Neuronal stem cell (in vitro differentiated cells): ENCODE results near the gene TENT5A.

Experiments used
- DNase-seq: peaks from one replicate; pipeline ENCODE4 v3.0.0-alpha.2; 2013; ENCODE audit warnings: low spot score
- H2AFZ ChIP-seq: one replicate; pipeline ENCODE4 v1.6.1; 2013; ENCODE audit warnings: mild to moderate bottlenecking, low read length, inconsistent platforms
- H2AK5ac ChIP-seq: 2 replicates; pipeline ENCODE4 v1.6.1; 2013; ENCODE audit warnings: low read depth, mild to moderate bottlenecking, inconsistent platforms, low read length, moderate library complexity, mixed read lengths
- H2BK120ac ChIP-seq: 2 replicates; pipeline ENCODE4 v1.6.1; 2013; ENCODE audit warnings: low read depth, mild to moderate bottlenecking, inconsistent platforms, low read length, moderate library complexity, mixed read lengths
- H2BK12ac ChIP-seq: one replicate; pipeline ENCODE4 v1.6.1; 2013; ENCODE audit warnings: low read length, inconsistent platforms
- H2BK15ac ChIP-seq: 2 replicates; pipeline ENCODE4 v1.6.1; 2013; ENCODE audit warnings: mild to moderate bottlenecking, low read length, inconsistent platforms, mixed read lengths
- H2BK5ac ChIP-seq: one replicate; pipeline ENCODE4 v1.6.1; 2013; ENCODE audit warnings: inconsistent platforms, mild to moderate bottlenecking, low read length, moderate library complexity
- H3K14ac ChIP-seq: one replicate; pipeline ENCODE4 v1.6.1; 2013; ENCODE audit warnings: low read length, inconsistent platforms
- H3K18ac ChIP-seq: 2 replicates; pipeline ENCODE4 v1.6.1; 2013; ENCODE audit warnings: low read length, inconsistent platforms
- H3K23ac ChIP-seq: 2 replicates; pipeline ENCODE4 v1.6.1; 2013; ENCODE audit warnings: low read depth, mild to moderate bottlenecking, mixed read lengths, low read length, inconsistent platforms; ENCODE audit not compliant: poor library complexity
- H3K27ac ChIP-seq: replicated peaks from 3 replicates; pipeline ENCODE4 v1.5.1; 2013; ENCODE audit warnings: low read length, inconsistent platforms
- H3K27me3 ChIP-seq, 3 experiments: 2 replicates each; pipeline ENCODE4 v1.6.1; 2013; ENCODE audit warnings: low read length in 3 of 3, mild to moderate bottlenecking in 2 of 3, inconsistent platforms in 1 of 3, low read depth in 1 of 3, mixed read lengths in 1 of 3, moderate library complexity in 1 of 3; ENCODE audit not compliant: control insufficient read depth in 3 of 3, insufficient read depth in 3 of 3
- H3K36me3 ChIP-seq, 2 donors: replicated peaks in 1 of 2; 2 replicates each; pipeline ENCODE4 v1.6.1; 2013; ENCODE audit warnings: low read length in 2 of 2; ENCODE audit not compliant: control insufficient read depth in 2 of 2, insufficient read depth in 2 of 2
- H3K4ac ChIP-seq: 2 replicates; pipeline ENCODE4 v1.6.1; 2013; ENCODE audit warnings: inconsistent platforms, mild to moderate bottlenecking, low read length, moderate library complexity
- H3K4me1 ChIP-seq, 2 donors: 1 replicate in 1 of 2; 2 replicates in 1 of 2; pipeline ENCODE4 v1.6.1; 2013; ENCODE audit warnings: low read length in 2 of 2, low read depth in 1 of 2; ENCODE audit not compliant: control insufficient read depth in 2 of 2, insufficient read depth in 1 of 2
- H3K4me2 ChIP-seq: one replicate; pipeline ENCODE4 v1.6.1; 2013; ENCODE audit warnings: mild to moderate bottlenecking, low read length, inconsistent platforms; ENCODE audit not compliant: insufficient read depth, poor library complexity, severe bottlenecking
- H3K4me3 ChIP-seq, 2 donors: 2 replicates each; pipeline ENCODE4 v1.5.1; 2013; ENCODE audit warnings: low read length in 2 of 2, mild to moderate bottlenecking in 2 of 2, inconsistent platforms in 1 of 2, moderate library complexity in 1 of 2
- H3K79me1 ChIP-seq: one replicate; pipeline ENCODE4 v1.6.1; 2013; ENCODE audit warnings: low read depth, mild to moderate bottlenecking, inconsistent platforms, low read length, moderate library complexity
- H3K9ac ChIP-seq: one replicate; pipeline ENCODE4 v1.6.1; 2013; ENCODE audit warnings: mild to moderate bottlenecking, low read depth, low read length, inconsistent platforms; ENCODE audit not compliant: poor library complexity
- H3K9me3 ChIP-seq, 2 donors: replicated peaks in 1 of 2; 2 replicates each; pipeline versions ENCODE3 to v1.6.1; 2013; ENCODE audit warnings: low read length in 2 of 2, mild to moderate bottlenecking in 2 of 2, inconsistent platforms in 1 of 2, low read depth in 1 of 2, mixed read lengths in 1 of 2, moderate library complexity in 1 of 2; ENCODE audit not compliant: control insufficient read depth in 2 of 2, insufficient read depth in 1 of 2
- H4K8ac ChIP-seq: one replicate; pipeline ENCODE4 v1.6.1; 2013; ENCODE audit warnings: low read depth, mild to moderate bottlenecking, inconsistent platforms, low read length, moderate library complexity
- H4K91ac ChIP-seq: one replicate; pipeline ENCODE4 v1.6.1; 2013; ENCODE audit warnings: low read length, low read depth, mild to moderate bottlenecking, inconsistent platforms; ENCODE audit not compliant: poor library complexity
- WGBS, 2 donors: extraction: QIAGEN DNeasy Blood & Tissue Kit; methylation state at CpG; one replicate each; pipeline ENCODE4 v1.1.7; 2013; ENCODE audit warnings: missing lambda C conversion rate in 2 of 2, mixed read lengths in 1 of 2; ENCODE audit not compliant: insufficient read length in 2 of 2, insufficient replicate concordance in 1 of 2; ENCODE audit errors: extremely low coverage in 2 of 2; 5-methylcytosine and 5-hydroxymethylcytosine counted together

Gene TENT5A

DNA sequence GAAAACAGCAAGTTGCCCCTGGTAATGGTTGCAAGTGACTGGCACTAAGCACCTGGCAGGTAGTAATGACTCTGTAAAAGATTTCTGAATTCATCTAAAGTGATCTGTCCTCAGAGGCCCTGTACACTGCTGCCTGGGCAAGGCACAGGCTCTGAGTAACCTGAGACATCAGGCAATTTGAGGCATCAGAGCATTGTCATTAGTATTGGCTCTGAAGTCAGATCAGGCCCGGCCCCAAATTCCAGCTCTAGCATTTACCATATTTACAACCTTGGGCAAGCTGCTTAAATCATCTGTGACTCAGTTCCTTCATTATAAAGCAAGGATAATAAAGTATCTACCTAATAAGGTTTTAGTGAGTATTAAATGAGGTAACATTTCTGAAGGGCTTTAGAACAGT lies 17.3 kb upstream of the TENT5A start:
- Histone ChIP-seq H3K4me2 (no peak overlapping the region), H2AK5ac (no peak overlapping the region), H4K91ac (no peak overlapping the region), H3K4ac (no peak overlapping the region), H3K79me1 (no peaks in the 10 kb centered on the region), H2BK120ac (no peak overlapping the region), H3K9ac (no peak overlapping the region), H3K18ac (no peak overlapping the region), H3K27me3 (no peaks in the 10 kb centered on the region), H4K8ac (no peak overlapping the region), H2BK5ac (no peak overlapping the region), H3K4me1 (no peaks in the 10 kb centered on the region), H3K9me3 (no peaks in the 10 kb centered on the region), H3K14ac (no peak overlapping the region), H3K23ac (no peak overlapping the region), H2BK15ac (no peak overlapping the region), H2BK12ac (no peak overlapping the region), H3K27ac (no peak overlapping the region), H3K36me3 (no peaks in the 10 kb centered on the region), H2AFZ (no peak overlapping the region), H3K4me3 (no peak overlapping the region)
- WGBS, 2 donors: no CpG with 5 or more reads among the region's 1 CpG
- no peak for DNase-seq

DNA sequence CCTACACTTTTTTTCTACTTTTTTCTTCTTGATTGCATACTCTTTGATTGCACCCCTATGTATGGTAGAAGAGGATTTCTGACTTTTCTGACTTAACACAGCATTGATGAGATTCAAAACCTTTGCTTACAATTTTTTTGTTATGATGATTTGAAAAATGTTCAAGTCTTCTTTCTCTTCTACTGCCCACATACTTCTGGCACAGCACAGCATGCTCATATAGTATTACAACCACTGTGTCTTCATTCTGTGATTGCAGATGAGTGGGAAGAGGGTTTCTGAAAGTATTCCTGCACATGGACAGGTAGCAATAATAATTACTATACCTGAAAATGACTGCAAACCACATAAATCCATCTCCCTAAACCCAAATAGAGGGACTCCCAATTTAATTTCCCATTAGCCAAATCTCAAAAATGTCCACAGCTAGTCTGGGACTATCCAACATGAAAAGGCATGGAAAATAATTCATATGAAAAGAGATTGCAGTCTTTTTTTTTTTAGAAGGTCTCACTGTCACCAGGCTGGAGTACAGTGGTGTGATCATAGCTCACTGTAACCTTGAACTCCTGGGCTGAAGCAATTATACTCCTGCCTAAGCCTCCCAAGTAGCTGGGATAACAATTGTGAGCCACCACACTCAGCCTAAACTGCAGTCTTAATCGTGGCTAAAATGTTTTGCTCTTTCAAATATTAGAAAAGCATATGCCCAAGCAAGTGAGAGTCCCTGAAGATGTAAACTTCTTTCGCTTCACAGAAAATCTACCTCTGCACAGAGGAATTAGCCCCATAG lies 15.9 kb upstream of the TENT5A start:
- Histone ChIP-seq H3K4me3 (no peak overlapping the region), H2AFZ (no peak overlapping the region), H4K8ac (no peak overlapping the region), H3K23ac (no peak overlapping the region), H3K27ac (no peak overlapping the region), H3K14ac (no peak overlapping the region), H2BK5ac (no peak overlapping the region), H4K91ac (no peak overlapping the region), H3K36me3 (no peaks in the 10 kb centered on the region), H3K4me1 (no peaks in the 10 kb centered on the region), H2BK120ac (no peak overlapping the region), H3K79me1 (no peaks in the 10 kb centered on the region), H3K27me3 (no peaks in the 10 kb centered on the region), H3K9me3 (no peaks in the 10 kb centered on the region), H3K4me2 (no peak overlapping the region), H2AK5ac (no peak overlapping the region), H2BK12ac (no peak overlapping the region), H3K18ac (no peak overlapping the region), H3K4ac (no peak overlapping the region), H3K9ac (no peak overlapping the region), H2BK15ac (no peak overlapping the region)
- DNase-seq: no peak
- no CpG with 5 or more reads among the region's 2 CpGs for WGBS, 2 donors

DNA sequence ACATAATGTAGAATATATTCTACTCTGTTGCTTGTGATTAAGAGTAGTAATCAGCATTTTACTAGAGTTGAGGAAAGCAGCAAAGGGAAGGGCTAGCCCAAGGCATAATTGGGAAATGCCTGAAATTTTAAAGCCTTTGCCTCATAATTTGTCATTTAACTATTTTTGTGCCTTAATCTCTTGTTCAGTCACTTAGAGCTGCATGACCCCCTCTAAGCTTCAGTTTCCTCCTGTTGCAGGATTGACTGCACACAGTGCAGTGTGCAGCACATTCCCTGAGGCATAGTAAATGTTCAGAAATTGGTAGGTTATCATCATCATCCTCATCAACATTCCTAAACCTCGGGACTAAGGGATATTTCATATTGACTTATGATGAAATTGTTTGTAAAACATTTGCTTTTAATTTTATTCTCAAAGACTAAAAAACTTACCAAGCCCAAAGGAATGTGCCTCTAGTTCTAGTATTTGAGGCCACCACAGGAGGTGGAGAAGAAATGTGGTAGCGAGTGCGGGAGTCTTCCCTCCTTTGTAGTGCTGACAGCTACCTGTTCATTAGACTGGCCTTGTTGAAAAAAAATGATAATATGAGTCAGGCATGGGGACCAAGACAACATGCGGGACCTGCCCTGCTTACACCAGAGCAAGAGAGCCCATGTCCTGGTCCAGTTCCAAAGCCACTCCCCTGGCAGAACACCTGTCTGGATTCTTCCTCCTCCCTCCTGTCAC lies 14.8 kb upstream of the TENT5A start:
- WGBS, 2 donors: no CpG with 5 or more reads among the region's 4 CpGs
- Histone ChIP-seq H2BK120ac (no peak overlapping the region), H3K14ac (no peak overlapping the region), H3K4me1 (no peaks in the 10 kb centered on the region), H2AK5ac (no peak overlapping the region), H3K4me3 (no peak overlapping the region), H3K9ac (no peak overlapping the region), H3K18ac (no peak overlapping the region), H4K8ac (no peak overlapping the region), H3K79me1 (no peaks in the 10 kb centered on the region), H2BK12ac (no peak overlapping the region), H3K27me3 (no peaks in the 10 kb centered on the region), H2BK5ac (no peak overlapping the region), H3K4me2 (no peak overlapping the region), H4K91ac (no peak overlapping the region), H2AFZ (no peak overlapping the region), H2BK15ac (no peak overlapping the region), H3K23ac (no peak overlapping the region), H3K27ac (no peak overlapping the region), H3K36me3 (no peaks in the 10 kb centered on the region), H3K9me3 (no peaks in the 10 kb centered on the region), H3K4ac (no peak overlapping the region)
- no peak for DNase-seq

DNA sequence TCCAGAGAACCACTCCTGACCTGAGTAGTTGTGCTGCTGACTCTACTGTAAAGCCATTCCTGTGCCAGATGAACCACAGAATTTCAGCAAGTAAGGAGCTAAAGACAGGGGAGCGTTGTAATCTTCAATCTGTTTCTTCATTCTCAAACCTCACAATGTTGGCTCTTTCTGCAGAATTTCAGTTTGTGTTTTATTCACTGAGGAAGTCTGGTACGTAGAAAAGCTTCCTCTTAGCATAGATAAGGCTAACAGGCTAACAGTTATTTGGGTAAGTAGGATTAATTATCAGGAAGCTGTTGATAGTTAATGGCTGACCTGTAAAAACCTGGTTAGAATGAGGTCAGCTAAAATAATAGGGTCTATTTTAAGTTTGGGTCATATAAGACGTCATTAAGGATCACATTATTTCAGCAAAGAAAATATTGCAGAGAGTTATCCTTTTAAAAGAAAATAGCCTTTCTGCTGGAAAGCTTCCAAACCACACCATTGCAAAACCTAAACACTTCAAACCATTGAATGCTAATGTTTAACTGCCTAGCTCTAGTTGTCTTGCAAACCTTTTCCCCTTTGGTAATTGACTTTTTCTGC lies 14.1 kb upstream of the TENT5A start:
- Histone ChIP-seq H4K91ac (no peak overlapping the region), H2BK120ac (no peak overlapping the region), H4K8ac (no peak overlapping the region), H3K14ac (no peak overlapping the region), H3K4me3 (no peak overlapping the region), H3K4me2 (no peak overlapping the region), H3K23ac (no peak overlapping the region), H3K4me1 (no peaks in the 10 kb centered on the region), H3K9me3 (no peaks in the 10 kb centered on the region), H3K9ac (no peak overlapping the region), H3K79me1 (no peaks in the 10 kb centered on the region), H2AFZ (no peak overlapping the region), H3K27ac (no peak overlapping the region), H3K18ac (no peak overlapping the region), H2BK5ac (no peak overlapping the region), H2AK5ac (no peak overlapping the region), H3K27me3 (no peaks in the 10 kb centered on the region), H3K4ac (no peak overlapping the region), H2BK15ac (no peak overlapping the region), H2BK12ac (no peak overlapping the region), H3K36me3 (no peaks in the 10 kb centered on the region)
- no CpG with 5 or more reads among the region's 3 CpGs for WGBS, 2 donors
- DNase-seq: no peak
